Epithelial cell of proximal tubule (primary cell): Measurements from ENCODE around the gene CLRN3. TPM values are rescaled to one million over a fixed set of nuclear protein-coding genes. Genes with fewer than 3 reads are reported as not detected.
A peak's percentile ranks its signal among the peaks of the same experiment; 100 is the strongest.

ENCODE experiments used
- DNase-seq: peaks from one replicate; pipeline ENCODE4 v3.0.0-alpha.2; 2011; ENCODE audit warnings: low read depth
- H3K4me3 ChIP-seq: 2 replicates; pipeline ENCODE4 v1.5.1; 2011; ENCODE audit warnings: low read depth, mild to moderate bottlenecking, low read length
- CTCF ChIP-seq: conservative IDR thresholded peaks from 2 replicates; pipeline ENCODE4 v1.5.1; 2012; ENCODE audit warnings: low read depth, mild to moderate bottlenecking, low read length
- total RNA-seq: library from RNA; depleted of rRNA; stranded (reverse); fragments of >200 nt; gene quantifications from 2 replicates; pipeline ENCODE4 v1.2.3, GENCODE V29; 2015

CLRN3 gene
- total RNA-seq, 1 donor from 2014 or later: not detected

- no peak for TF ChIP-seq CTCF
- no peak for DNase-seq
- H3K4me3 ChIP-seq: no peak overlapping the region
Observed at GRCh38 chr10:127911867-127912257, 19.1 kb upstream of the CLRN3 start.

GRCh38 chr10:127911218-127911866 lies 18.6 kb upstream of the CLRN3 start:
- TF ChIP-seq CTCF: no peak
- DNase-seq: no peak
- H3K4me3 ChIP-seq: no peak overlapping the region

- no peak for DNase-seq
- TF ChIP-seq CTCF: no peak
- no peak overlapping the region for H3K4me3 ChIP-seq
Observed at GRCh38 chr10:127910464-127910770, 17.7 kb upstream of the CLRN3 start.

- no peak overlapping the region for H3K4me3 ChIP-seq
- DNase-seq: no peak
- no peak for TF ChIP-seq CTCF
Observed at GRCh38 chr10:127909716-127910463, 17.1 kb upstream of the CLRN3 start.

GRCh38 chr10:127908959-127909267 lies 16.2 kb upstream of the CLRN3 start:
- no peak for TF ChIP-seq CTCF
- no peak for DNase-seq

GRCh38 chr10:127908106-127908958 lies 15.6 kb upstream of the CLRN3 start:
- DNase-seq: no peak
- no peak for TF ChIP-seq CTCF
- H3K4me3 ChIP-seq: peak overlapping the region; percentile 69

More at GRCh38 chr10:127908959-127909267, 16.2 kb upstream of the CLRN3 start:
- H3K4me3 ChIP-seq: no peak overlapping the region
